ENCODE data around the gene WFDC1. TPM values are rescaled to one million over a fixed set of nuclear protein-coding genes. Genes with fewer than 3 reads are reported as not detected.
A peak's percentile ranks its signal among the peaks of the same experiment; 100 is the strongest.

WFDC1 gene
- total and polyA plus RNA-seq, 2 of the 4 experiments (the other 2 are of a cell fraction) = 4.7 to 6.8 TPM

DNA sequence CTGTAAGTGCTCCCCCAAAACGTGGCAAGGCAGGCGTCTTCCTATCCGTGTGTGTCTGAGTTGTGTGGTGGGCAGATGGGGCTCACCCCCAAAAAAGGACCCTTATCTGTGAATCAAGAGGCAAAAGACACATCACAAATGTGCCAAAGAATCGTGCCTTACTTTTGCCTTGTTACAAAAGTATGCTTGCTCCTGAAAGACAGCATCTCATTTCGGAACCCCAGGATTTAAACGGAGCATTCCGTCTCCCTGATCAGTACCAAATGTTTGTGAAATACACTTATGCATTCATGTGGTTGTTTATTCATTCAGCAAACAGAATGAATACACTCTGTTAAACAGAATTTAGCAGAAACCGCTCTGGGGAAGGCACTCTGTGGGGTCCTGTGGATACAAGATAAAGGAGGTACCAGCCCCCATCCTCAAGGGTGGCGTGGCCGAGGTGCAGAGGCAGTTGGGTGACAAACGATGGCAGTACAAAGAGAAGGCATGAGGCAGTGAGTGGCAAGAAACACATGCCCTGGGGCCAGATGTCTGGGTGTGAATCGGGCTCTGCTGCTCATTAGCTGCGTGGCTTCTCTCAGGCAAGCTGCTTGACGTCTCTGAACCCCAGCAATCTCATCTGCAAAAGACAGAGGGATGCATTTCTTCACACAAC, 654 bp downstream of the WFDC1 start:
- peak overlapping the region; percentile 57 for H2AK9ac ChIP-seq (replicated peaks; ENCODE audit: low read depth, low read length, poor library complexity)
- peak overlapping the region; percentile 82; the same call in 2 of the 3 replicates for H2BK15ac ChIP-seq (ENCODE audit: low read depth, low read length)
- no TSS peak for BruUV-seq (replicated peaks)
- dilution Hi-C loops (cut with HindIII; ENCODE audit: low sequenced_read_pairs, unreplicated experiment) = no loop called here
- ChIA-PET POLR2A (ENCODE audit: unreplicated experiment) (interaction anchor here (0.6 kb wide), 2 partner anchors 12 to 43 kb away, joined by 3 read pairs; no protein-coding TSS in a partner anchor), CTCF (no interaction called here)
- H3K9me1 ChIP-seq (ENCODE audit: insufficient read depth, low read length) = peaks cover 12% of the 10 kb centered on the region
- H3K9ac ChIP-seq (ENCODE audit: low read depth, low read length) = peak overlapping the region; percentile 94
- peak overlapping the region; percentile 96 for H2AK5ac ChIP-seq (ENCODE audit: low read depth, low read length)
- peaks cover 11 to 26% of the 10 kb centered on the region in 2 experiments for H3K79me1 ChIP-seq (ENCODE audit: low read depth in 1 of 2, low read length in 2 of 2)
- H3K18ac ChIP-seq (ENCODE audit: low read depth, low read length) = peak overlapping the region; percentile 96
- in situ Hi-C loops (cut with MboI; ENCODE audit: low sequenced_read_pairs) = loop anchor here (25.0 kb wide), 2 partner anchors 342 to 417 kb away; partner anchors contain the start of gene KLHL36
- TF ChIP-seq, protein P1, sequence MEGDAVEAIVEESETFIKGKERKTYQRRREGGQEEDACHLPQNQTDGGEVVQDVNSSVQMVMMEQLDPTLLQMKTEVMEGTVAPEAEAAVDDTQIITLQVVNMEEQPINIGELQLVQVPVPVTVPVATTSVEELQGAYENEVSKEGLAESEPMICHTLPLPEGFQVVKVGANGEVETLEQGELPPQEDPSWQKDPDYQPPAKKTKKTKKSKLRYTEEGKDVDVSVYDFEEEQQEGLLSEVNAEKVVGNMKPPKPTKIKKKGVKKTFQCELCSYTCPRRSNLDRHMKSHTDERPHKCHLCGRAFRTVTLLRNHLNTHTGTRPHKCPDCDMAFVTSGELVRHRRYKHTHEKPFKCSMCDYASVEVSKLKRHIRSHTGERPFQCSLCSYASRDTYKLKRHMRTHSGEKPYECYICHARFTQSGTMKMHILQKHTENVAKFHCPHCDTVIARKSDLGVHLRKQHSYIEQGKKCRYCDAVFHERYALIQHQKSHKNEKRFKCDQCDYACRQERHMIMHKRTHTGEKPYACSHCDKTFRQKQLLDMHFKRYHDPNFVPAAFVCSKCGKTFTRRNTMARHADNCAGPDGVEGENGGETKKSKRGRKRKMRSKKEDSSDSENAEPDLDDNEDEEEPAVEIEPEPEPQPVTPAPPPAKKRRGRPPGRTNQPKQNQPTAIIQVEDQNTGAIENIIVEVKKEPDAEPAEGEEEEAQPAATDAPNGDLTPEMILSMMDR (conservative IDR thresholded peaks at IDR 0.05; ENCODE audit: low read depth, low read length) = no peak
- peak; percentile 16; the same call in 1 of the 2 replicates for TF ChIP-seq CEBPB (IDR thresholded peaks at IDR 0.05; ENCODE audit: low read depth, low read length)
- peak overlapping the region; percentile 97 for H4K5ac ChIP-seq (ENCODE audit: low read depth, low read length)
- peak; percentile 16 for DNase-seq
- no peaks in the 10 kb centered on the region for H3K27me3 ChIP-seq (ENCODE audit: control insufficient read depth, insufficient read depth, low read length)
- H3K9me3 ChIP-seq (ENCODE audit: control insufficient read depth, insufficient read depth, low read length) = no peaks in the 10 kb centered on the region
- 26% methylated on average over 4 of the region's 14 CpGs; no CpG with 5 or more reads in 1 of the 2 experiments for WGBS, 2 experiments (ENCODE audit: extremely low coverage in 2 of 2, insufficient read length in 1 of 2)
- H3K23ac ChIP-seq (ENCODE audit: low read depth, low read length) = peak overlapping the region; percentile 92
- no peaks in the 10 kb centered on the region for H4K20me1 ChIP-seq (ENCODE audit: insufficient read depth, low read length)
- H2BK120ac ChIP-seq (ENCODE audit: low read depth, low read length) = peak overlapping the region; percentile 88
- peak overlapping the region; percentile 98 for H3K27ac ChIP-seq (ENCODE audit: insufficient read depth, low read length)
- peak overlapping the region; percentile 90 for H4K91ac ChIP-seq (ENCODE audit: insufficient read depth, low read depth, low read length)
- peak overlapping the region; percentile 80 for H2AFZ ChIP-seq (replicated peaks; ENCODE audit: low read length, poor library complexity)
- H3K4me1 ChIP-seq (ENCODE audit: control insufficient read depth, insufficient read depth, low read length) = peaks cover 48% of the 10 kb centered on the region
- H4K8ac ChIP-seq (ENCODE audit: low read depth in 2 of 2, low read length in 2 of 2) = peak overlapping the region; percentile 94
- ATAC-seq (ENCODE audit: low read depth) = peak; percentile 46
- H3K36me3 ChIP-seq (ENCODE audit: control insufficient read depth, insufficient read depth, low read length) = peaks cover 9% of the 10 kb centered on the region
- H2BK5ac ChIP-seq (ENCODE audit: low read depth, low read length, poor library complexity, severe bottlenecking) = peak overlapping the region; percentile 94
- H3K4me2 ChIP-seq (ENCODE audit: low read depth, low read length) = peak overlapping the region; percentile 81
- peak overlapping the region; percentile 93 for H3K14ac ChIP-seq (replicated peaks; ENCODE audit: low read depth, low read length)
- peak overlapping the region; percentile 85 for H2BK20ac ChIP-seq (ENCODE audit: low read depth, low read length)
- peak overlapping the region; percentile 82 for H3K56ac ChIP-seq (ENCODE audit: extremely low read depth, insufficient read depth, low read length)
- H3K4ac ChIP-seq (ENCODE audit: low read depth, low read length) = peak overlapping the region; percentile 85
- peak overlapping the region; percentile 54 for H3K4me3 ChIP-seq (ENCODE audit: insufficient read depth, low read depth, low read length)
- intact Hi-C loops (cut with micrococcal nuclease) = loop anchor here (10.0 kb wide), 1 partner anchor 319 kb away; the partner anchor contains the start of gene COTL1

All from IMR-90 (cell line).